Measurements from ENCODE around the gene SDCCAG8.
A peak's percentile ranks its signal among the peaks of the same experiment; 100 is the strongest.
"Not testable (repeated sequence)": the region's sequence is repeated elsewhere in the genome, so short reads cannot be mapped to it uniquely, and the experiment has no call there.

Gene SDCCAG8

DNA sequence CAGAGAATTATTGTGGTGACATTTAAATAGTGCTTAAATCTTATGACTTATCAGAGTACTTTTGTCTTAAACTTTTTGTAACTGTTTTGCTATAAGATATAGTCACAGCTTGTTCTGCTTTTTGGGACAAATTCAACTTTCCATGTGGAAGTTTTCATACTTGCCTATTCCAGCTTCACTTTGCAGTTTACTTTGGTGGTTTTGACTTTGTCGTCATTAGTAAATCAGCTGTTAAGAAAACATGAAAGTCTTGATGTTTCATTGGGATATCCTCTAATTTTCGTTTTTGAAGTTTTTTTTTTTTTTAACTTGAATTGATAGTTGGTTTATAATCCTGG lies 31.3 kb downstream of the SDCCAG8 start:
- no peak for DNase-seq

DNA sequence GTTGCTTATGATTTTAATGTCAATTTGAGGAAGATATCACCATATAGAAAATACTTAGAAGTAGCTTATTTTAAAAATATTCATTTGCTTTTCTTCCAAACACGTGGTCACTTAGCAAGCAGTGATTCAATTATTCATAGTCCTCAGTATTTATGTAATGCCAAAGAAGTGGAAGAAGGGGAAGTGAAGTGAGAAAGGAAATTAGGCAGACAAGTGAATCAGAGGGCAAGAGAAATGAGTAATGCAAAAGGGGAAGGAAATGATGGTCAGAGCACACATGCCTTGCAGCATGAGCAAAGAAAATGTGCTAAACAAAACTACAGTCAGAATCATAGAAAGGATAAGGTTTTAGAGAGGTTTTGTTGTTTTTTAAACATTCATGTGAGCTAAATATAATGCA lies 31.8 kb downstream of the SDCCAG8 start:
- no peak for DNase-seq

DNA sequence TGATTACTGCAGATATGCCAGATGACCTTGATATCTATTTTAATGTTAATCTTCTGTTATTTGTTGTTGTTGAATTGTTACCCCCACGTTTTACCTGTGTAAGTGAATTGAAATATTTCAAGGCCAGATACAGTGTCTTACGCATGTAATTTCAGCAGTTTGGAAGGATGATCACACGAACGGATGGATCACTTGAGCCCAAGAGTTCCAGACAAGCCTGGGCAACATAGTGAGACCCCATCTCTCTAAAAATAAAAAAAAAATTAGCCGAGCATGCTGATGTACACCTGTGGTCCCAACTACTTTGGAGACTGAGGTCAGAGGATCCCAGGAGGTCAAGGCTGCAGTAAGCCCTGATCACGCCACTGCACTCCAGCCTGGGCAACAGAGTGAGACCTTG lies 32.2 kb downstream of the SDCCAG8 start:
- no peak for DNase-seq

DNA sequence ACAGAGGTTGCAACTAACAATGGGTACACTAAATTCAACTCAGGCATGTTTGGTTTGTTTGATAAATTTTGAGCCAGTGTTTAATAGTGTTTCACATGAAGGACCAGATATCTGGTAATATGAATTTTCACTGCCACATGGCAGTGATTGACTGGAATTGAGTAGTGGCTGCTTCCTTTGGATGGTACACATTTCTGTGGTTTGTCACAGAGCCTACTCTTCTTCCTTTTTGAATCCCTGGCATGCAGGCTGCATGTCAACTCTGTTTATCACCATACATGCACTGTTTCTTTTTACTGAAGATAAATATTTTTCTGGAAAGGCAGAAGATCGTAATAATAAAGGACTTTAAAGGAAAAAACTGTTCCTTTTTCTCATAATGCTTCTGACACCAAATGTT lies 35.5 kb downstream of the SDCCAG8 start:
- DNase-seq: no peak

- no peak for DNase-seq
Measured at GRCh38 chr1:243292117-243292516, 36.3 kb downstream of the SDCCAG8 start.

DNA sequence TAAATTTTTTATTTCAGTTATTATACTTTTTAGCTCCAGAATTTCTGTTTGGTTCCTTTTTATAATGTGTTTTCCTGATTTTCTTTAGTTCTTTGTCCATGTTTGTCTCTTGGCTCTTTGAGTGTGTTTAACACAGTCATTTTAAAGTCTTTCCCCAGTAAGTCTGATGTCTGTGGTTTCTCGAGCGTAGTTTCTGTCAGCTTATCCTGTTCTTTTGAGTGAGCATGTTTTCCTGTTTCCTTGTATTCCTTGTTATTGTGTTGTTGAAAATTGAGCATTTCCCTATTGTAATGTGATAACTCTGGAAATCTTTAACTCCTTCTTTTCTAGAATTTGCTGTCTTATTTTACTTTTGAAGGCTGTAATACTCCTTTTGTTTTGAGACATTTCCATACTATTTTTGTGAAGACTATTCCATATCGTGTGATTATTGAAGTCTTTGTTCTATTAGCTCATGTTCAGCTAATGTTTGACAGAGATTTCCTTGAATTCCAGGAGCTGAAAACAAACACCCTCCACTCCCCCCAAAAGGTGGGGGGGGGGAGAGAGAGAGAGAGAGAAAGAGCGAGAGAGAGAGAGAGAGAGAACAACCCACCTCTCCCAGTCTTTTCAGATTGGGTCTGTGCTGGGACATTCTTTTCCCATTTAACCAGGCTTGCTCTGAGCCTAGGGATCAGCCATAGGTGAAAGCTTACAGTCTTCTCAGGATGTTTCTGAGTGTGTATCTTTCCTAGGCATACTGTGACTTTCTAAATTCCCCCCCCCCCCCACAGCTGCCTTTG lies 38.3 kb downstream of the SDCCAG8 start:
- DNase-seq: no peak

GRCh38 chr1:243294723-243295121 lies 38.9 kb downstream of the SDCCAG8 start:
- no peak for DNase-seq

- DNase-seq: no peak
Measured at GRCh38 chr1:243299069-243299468, 43.2 kb downstream of the SDCCAG8 start.

DNA sequence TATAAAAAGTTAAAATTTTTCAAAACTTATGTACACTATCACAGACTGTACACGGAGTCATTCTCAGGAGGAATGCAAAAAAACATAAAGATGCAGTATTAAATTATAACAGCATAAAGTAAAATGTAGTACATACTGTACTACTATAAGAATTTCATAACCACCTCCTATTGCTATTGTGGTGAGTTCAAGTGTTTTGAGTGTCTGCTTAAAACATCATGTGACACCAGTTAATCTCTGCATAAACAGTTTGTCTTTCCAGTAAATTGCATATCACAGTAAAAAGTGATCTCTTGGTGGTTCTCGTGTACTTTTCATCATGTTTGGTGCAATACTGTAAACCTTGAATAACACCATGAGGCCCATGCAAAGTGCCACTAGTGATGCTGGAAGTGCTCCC lies 45.2 kb downstream of the SDCCAG8 start:
- DNase-seq: no peak

- DNase-seq: no peak
Measured at GRCh38 chr1:243311809-243312208, 56.0 kb downstream of the SDCCAG8 start.

DNA sequence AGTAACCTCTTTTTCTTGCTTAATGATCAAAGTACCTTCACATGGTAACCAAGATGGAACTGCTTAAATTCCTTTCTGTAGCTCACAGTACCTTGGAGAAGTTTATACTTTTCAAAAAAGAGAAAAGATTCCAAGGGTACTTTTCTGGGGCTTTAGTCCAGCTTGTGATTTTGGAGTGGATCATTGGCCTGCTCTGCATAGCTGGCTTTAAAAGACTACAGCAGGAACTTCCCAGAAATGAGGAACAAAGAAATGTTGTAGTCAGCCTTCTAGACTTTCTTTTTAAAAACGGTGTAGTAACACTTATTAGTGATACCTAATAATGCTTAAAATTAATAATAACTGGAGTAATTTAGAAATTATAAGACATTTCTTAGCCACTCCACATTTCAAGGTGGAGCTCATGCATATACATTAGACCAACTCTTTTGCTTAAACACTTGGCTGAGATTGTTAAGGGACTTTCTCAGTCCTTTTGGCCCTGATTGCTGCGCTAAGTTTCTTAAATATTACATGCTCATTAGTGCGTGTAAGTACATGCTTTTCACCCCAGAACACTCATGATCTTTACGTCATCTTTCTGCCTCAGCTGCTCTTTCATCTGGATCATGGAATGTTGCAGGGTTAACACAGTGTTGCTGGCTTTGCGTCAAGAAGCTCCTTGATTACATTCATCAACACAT lies 57.3 kb downstream of the SDCCAG8 start:
- DNase-seq: peak; percentile 21

- no peak for DNase-seq
Measured at GRCh38 chr1:243313635-243314536, 58.0 kb downstream of the SDCCAG8 start.

GRCh38 chr1:243315455-243315854 lies 59.6 kb downstream of the SDCCAG8 start:
- DNase-seq: no peak

DNA sequence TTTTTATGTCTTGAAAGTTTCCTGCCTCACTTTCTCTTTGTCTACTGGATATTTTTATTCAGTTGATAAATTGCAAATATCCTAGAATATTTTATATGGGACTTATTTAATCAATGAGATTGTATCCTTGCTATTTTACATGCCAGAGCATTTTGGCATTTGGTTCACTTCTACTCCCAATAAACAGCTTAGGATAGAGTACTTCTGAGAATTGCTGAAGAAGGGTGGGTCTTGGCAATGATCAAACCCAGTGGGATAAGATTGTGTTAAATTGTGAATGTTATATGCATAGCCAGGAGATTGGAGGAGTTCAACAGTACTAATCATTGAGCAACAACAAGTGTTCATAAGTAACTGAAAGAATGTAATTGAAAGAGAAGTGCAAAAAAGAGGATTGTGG lies 60.1 kb downstream of the SDCCAG8 start:
- DNase-seq: no peak

DNA sequence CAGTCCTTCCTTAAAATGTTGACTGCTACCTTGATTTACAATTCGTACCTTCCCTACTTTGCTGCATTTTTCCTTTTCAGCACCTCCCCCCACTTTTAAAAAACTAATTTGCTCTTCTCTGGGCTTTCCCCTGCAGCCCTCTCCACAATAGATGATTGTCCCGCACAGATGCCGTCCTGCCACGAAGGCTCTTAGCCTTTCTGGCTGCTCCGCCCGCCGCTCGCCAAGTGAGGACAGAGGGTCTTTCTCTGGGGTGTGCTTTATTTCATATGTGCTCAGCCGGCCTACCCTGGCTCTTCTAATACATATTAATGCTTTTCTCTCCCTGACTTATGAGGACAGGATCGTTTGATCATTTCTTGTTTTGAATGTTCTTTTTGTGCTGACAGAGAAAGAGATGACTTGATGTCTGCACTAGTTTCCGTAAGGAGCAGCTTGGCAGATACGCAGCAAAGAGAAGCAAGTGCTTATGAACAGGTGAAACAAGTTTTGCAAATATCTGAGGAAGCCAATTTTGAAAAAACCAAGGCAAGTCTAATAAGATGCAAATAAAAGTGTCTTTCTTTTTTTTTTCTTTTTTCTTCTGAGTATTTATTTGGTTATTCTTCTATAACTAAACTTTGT lies 60.6 kb downstream of the SDCCAG8 start:
- DNase-seq: no peak

DNA sequence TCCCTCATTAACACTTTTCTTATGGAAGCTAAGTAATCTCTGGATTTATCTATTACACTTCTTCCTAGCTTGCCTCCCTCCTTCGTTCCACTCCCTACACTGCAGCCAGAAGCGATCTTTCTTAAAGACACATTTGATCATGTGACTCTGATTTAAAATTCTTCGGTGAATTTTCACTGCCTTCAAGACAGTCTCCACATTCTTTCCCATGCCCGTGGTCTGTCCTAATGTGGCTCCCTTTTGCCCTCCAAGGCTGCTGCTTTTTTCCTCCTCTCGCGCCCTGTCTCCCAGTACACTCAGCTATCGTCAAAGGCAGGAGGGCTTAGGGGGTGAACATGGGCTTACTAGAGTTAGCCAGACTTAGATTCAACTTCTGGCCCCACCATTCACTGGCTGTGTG lies 64.4 kb downstream of the SDCCAG8 start:
- no peak for DNase-seq

DNA sequence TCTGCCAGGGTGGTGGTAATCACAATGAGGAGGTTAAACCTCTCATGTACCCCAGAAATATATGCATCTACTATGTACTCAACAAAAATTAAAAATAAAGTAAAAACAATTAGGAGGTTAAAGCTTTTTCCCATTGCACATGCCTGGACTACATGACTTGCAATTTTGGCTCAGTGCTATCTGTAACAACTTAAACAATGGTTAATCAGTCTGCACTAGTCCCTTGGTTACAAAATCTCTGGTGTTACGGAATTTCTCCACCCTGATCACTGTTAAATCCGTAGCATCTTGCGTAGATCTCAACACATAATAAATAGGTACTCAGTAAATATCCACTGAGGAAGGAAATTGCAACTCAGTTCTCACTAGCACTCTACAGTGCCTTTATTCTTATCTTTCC lies 66.5 kb downstream of the SDCCAG8 start:
- no peak for DNase-seq

GRCh38 chr1:243323491-243323890 lies 67.7 kb downstream of the SDCCAG8 start:
- DNase-seq: no peak

GRCh38 chr1:243325305-243325890 lies 69.6 kb downstream of the SDCCAG8 start:
- peak; percentile 50 for DNase-seq

- DNase-seq: no peak
Measured at GRCh38 chr1:243332440-243332839, 76.6 kb downstream of the SDCCAG8 start.

- DNase-seq: no peak
Measured at GRCh38 chr1:243335292-243335691, 79.5 kb downstream of the SDCCAG8 start.

- DNase-seq: no peak
Measured at GRCh38 chr1:243336163-243336562, 80.3 kb downstream of the SDCCAG8 start.

DNA sequence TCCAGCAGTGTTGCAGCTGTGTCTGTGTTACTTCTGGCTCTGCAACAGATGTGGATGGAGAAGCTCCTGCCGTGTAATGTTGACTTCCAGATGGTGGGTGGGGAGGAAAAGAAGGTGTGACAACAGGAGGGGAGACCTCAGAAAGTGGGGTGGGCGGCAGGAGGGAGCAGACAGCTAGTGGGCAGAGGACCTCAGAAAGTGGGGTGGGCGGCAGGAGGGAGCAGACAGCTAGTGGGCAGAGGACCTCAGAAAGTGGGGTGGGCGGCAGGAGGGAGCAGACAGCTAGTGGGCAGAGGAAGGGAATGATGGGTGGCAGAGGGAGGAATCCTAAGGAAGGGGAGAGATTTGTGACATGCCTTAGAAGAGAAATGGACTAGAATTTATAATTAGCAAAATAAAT lies 83.0 kb downstream of the SDCCAG8 start:
- not testable (repeated sequence) for DNase-seq
